Measurements from ENCODE around the gene ZNF558. TPM values are rescaled to one million over a fixed set of nuclear protein-coding genes. Genes with fewer than 3 reads are reported as not detected.

Gene ZNF558
- total RNA-seq = 11.7 and 12.2 TPM in 2 replicates

DNA sequence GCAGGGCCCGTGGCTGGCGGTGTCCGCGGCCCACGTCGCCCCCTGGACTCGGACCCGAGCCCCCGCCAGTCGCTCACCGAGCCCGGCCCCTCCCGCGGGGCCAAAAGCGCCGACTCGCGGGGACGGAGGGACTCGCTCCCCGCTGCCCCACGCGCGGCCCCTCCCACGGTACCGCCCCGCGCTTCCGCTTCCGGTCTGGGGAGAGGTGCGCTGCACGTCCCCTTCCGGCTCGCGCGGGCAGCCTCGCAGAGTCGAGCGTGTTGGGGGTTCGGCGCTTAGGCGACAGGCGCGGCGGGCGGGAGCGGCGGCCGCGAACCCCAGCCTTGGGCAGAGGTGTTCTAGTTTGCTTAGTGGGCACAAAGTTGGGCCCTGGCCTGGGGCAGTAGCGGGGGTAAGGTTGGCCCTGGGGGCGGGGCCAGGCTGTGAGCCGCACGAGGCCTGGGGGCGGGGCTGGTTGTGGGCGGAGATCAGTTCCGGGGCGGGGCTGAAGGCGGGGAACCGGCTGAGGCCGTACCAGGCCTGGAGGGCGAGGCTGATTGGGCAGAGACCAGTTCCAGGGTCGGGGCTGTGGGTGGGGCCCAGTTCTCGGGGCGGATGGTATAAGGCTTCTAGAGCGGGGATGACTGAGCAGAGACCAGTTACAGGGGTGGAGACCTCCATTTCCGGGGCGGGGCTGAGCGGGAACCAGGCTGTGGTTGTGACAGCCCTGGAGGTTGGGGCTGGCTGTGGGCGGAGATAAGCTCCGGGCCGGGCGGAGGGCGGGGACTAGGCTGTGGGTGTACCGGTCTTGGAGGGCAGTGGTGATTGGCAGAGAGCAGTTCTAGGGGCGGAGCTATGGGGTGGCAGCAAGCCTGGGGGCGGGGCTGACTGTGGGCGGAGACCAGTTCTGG lies at the start of gene ZNF558, which contains the start of gene MBD3L1:
Gene ZNF558, minus strand, starts transcription at position 173 of the 890 bp plus-strand sequence. CDS start 9,645 bp downstream, outside the sequence.
Gene MBD3L1, plus strand, starts transcription at position 246 of the 890 bp plus-strand sequence. CDS start 10,302 bp downstream, outside the sequence.
- peak within 1 kb of the TSS; percentile 79 for H3K4me3 ChIP-seq (ENCODE audit: low read depth, low read length)
- peak; percentile 97 for DNase-seq (ENCODE audit: low read depth)
- no peak for TF ChIP-seq CTCF (IDR thresholded peaks at IDR 0.05; ENCODE audit: insufficient read depth, low read depth, low read length)

DNA sequence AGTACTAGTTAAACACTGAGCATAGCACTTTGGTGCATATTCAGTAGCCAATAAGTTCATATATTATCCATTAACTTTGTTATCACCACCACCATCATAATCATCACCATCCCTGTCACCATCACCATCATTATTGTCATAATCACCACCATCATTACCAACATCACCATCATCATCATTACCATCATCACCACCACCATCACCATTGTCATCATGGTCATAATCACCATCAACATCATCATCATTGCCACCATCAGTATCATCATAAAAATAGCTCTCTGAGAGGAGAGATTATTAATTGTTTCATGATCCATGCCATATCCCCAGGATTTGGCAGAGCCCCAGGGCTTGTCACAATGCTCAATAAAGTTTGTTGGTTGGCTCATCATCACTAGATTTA lies 49.4 kb upstream of the ZNF558 start:
- DNase-seq (ENCODE audit: low read depth) = no peak
- TF ChIP-seq CTCF (IDR thresholded peaks at IDR 0.05; ENCODE audit: insufficient read depth, low read depth, low read length) = no peak
- H3K4me3 ChIP-seq (ENCODE audit: low read depth, low read length) = no peak overlapping the region

DNA sequence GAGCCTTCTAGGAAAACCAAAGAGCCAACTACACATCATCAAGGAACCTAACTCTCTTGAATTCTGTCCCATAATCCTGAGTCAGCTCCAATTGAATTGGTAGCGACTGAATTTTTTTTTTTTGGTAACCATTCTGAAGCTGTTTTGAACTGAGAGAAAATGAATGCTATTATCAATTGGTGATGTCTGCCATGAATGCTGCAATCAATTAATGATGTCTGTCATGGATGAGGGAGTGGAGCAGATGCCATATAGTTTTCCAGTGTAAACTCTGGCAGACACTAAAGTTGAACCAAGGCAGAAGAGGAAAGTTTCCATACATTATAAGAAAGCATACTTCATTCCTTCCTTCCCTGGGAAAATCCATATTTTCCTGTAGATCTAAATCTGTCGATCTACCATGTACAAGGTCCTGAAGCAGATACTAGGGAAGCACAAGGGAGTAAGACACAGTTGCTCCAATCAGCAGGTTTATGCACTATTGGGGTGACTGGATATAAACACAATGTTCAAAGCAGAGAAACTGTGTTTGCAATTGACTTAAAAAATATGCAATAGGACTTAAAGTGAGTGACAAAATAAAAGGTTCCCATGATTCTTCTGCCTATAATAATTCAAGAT lies 48.9 kb upstream of the ZNF558 start:
- DNase-seq (ENCODE audit: low read depth) = no peak
- TF ChIP-seq CTCF (IDR thresholded peaks at IDR 0.05; ENCODE audit: insufficient read depth, low read depth, low read length) = no peak

DNA sequence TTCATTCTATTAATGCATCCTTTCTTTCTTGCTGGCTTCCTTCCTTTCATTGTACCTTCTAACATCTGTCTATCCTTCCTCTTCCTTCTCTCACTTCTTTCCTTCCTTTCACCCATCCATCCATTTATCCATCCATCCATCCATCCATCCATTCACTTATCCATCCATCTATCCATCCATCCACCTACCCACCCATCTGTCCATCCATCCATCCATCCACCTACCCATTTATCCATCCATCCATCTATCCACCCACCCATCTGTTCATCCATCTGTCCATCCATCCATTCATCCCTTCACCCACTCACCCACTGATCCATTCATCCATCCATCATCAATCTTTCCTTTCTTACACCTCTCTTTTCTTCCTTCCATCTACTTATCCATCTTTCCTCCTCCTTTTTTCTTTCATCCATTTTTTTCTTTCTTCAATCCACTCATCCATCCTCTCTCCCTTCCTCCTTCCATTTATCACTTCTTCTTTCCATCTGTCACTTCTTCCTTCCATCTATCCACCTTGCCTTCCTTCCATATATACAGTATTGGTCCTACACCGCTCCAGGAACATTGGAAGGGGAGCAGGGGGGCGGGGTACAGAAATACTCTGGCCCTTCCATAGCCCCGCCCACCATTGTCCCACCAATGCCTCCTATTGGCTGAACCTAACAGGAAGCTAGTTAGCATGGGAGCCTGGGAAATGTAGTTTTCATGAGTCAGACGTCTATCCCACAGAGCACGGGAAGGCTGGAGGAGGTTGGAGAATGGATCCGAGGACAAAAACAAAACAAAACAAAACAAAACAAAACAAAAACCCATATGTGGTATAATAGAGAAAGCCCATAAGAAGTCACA lies 46.0 kb upstream of the ZNF558 start:
- no peak for TF ChIP-seq CTCF (IDR thresholded peaks at IDR 0.05; ENCODE audit: insufficient read depth, low read depth, low read length)
- no peak overlapping the region for H3K4me3 ChIP-seq (ENCODE audit: low read depth, low read length)

More for the DNA sequence above, 48.9 kb upstream of the ZNF558 start:
- no peak overlapping the region for H3K4me3 ChIP-seq (ENCODE audit: low read depth, low read length)

DNA sequence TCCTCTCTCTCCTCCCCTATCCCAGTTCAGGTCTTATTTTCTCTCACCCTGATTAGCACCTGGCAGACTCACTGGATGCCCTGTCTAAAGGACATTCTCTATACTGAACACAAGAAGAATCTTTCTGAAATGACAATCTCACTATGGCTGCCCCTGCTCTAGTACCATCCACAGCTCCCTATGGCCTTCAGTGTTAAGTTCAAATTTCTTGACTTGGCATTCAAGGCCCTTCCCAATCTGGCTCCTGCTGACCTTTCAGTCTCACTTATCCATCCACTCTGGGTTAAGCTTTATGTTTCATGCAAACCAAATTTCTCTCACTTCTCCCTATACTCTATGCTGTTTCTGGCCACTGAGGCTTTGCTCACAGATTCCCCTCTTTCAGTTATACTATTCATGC lies 34.2 kb upstream of the ZNF558 start:
- no peak overlapping the region for H3K4me3 ChIP-seq (ENCODE audit: low read depth, low read length)
- no peak for TF ChIP-seq CTCF (IDR thresholded peaks at IDR 0.05; ENCODE audit: insufficient read depth, low read depth, low read length)
- no peak for DNase-seq (ENCODE audit: low read depth)

More for the DNA sequence above, 46.0 kb upstream of the ZNF558 start:
- no peak for DNase-seq (ENCODE audit: low read depth)

DNA sequence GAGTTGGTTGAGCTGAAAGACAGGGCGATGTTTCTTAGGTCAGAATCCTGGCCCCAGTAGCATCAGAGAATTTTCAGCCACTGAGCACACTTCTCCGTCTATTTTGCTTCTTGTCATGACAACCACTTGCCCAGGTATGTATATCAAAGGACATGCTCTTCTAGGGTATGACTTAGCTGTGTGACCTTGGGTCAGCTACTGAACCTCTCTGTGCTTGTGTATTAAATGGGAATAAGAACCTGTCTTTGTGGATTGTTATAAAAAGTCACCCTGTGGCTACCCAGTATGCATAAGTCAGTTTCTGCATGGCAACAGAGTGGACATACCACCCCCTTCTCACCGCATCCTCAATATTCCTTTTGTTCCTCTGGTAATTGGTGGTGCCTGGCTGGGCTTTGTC lies 26.2 kb upstream of the ZNF558 start:
- no peak for TF ChIP-seq CTCF (IDR thresholded peaks at IDR 0.05; ENCODE audit: insufficient read depth, low read depth, low read length)
- no peak for DNase-seq (ENCODE audit: low read depth)
- H3K4me3 ChIP-seq (ENCODE audit: low read depth, low read length) = no peak overlapping the region

Data from fibroblast of villous mesenchyme (primary cell).